ENCODE data around the gene PRAMEF10. TPM values are rescaled to one million over a fixed set of nuclear protein-coding genes. Genes with fewer than 3 reads are reported as not detected.
"Not testable (repeated sequence)": the region's sequence is repeated elsewhere in the genome, so short reads cannot be mapped to it uniquely, and the experiment has no call there.

The PRAMEF10 gene
- total RNA-seq, 2 experiments from 2014 or later: not detected

DNA sequence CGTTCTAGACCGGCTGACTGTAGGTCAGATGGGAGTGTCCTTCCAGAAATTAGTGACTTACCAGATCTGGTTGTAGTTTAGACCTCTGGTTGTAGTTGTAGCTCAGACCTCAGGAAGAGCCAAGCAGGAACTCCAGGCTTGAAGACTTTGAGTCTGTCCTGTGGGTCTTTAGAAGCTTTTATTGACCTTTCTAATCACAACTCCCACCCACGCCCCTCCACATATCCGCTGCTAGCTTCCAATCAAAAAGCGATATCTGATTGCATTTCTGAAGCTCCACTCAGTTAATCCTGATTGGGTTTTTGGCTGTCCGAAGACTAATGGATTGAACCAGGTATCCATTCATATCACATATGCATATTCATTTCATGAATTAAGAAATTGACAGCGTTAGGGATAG, 49.5 kb downstream of the PRAMEF10 start, which contains the start of gene HNRNPCL1:
Gene HNRNPCL1 (minus strand): TSS at position 101 of the 400 bp plus-strand sequence. CDS start 431 bp downstream, outside the sequence.
- H3K27me3 Mint-ChIP-seq: peaks cover 15% of the 10 kb centered on the region
- H3K36me3 Mint-ChIP-seq; intact Hi-C loops (cut with micrococcal nuclease); CTCF ChIA-PET; H3K9me3 Mint-ChIP-seq; H3K4me1 Mint-ChIP-seq (ENCODE audit: low read depth); H3K4me3 Mint-ChIP-seq; DNase-seq; POLR2A ChIA-PET; H3K27ac Mint-ChIP-seq: not testable (repeated sequence)

Other genes starting within 250 kb of the PRAMEF10 start
- gene AADACL3, start 182.2 kb downstream of the PRAMEF10 start, total RNA-seq: not detected
- not detected for gene CFAP107, start 152.1 kb downstream of the PRAMEF10 start, total RNA-seq
- gene PRAMEF12, start 124.5 kb downstream of the PRAMEF10 start, total RNA-seq: not detected
- not detected for gene PRAMEF1, start 106.9 kb downstream of the PRAMEF10 start, total RNA-seq
- not detected for gene PRAMEF11, start 66.9 kb downstream of the PRAMEF10 start, total RNA-seq
- gene HNRNPCL1, start 49.5 kb downstream of the PRAMEF10 start, total RNA-seq: not detected
- not detected for gene PRAMEF2, start 41.2 kb downstream of the PRAMEF10 start, total RNA-seq
- gene PRAMEF4, start 12.1 kb downstream of the PRAMEF10 start, total RNA-seq: not detected
- not detected for gene PRAMEF7, start 18.3 kb upstream of the PRAMEF10 start, total RNA-seq
- gene PRAMEF6, start 49.3 kb upstream of the PRAMEF10 start, total RNA-seq: not detected
- gene PRAMEF27, start 158.3 kb upstream of the PRAMEF10 start, total RNA-seq: not detected
- not detected for gene HNRNPCL3, start 162.5 kb upstream of the PRAMEF10 start, total RNA-seq
- gene PRAMEF25, start 172.5 kb upstream of the PRAMEF10 start, total RNA-seq: not detected
- not detected for gene HNRNPCL2, start 218.6 kb upstream of the PRAMEF10 start, total RNA-seq